Measurements from ENCODE around the gene FOXD2.

Gene FOXD2

GRCh38 chr1:47405697-47406096 is 32.1 kb upstream of the FOXD2 start:
- DNase-seq (ENCODE audit: low spot score) = no peak
- in situ Hi-C loops (cut with MboI; ENCODE audit: low sequenced_read_pairs, unreplicated experiment) = no loop called here
- no peak for TF ChIP-seq CTCF (IDR thresholded peaks at IDR 0.05; ENCODE audit: borderline replicate concordance, control extremely low read depth, extremely low read depth, insufficient read depth, missing control alignments)

GRCh38 chr1:47406966-47407365 is 30.9 kb upstream of the FOXD2 start:
- no peak for DNase-seq (ENCODE audit: low spot score)
- no peak for TF ChIP-seq CTCF (IDR thresholded peaks at IDR 0.05; ENCODE audit: borderline replicate concordance, control extremely low read depth, extremely low read depth, insufficient read depth, missing control alignments)
- in situ Hi-C loops (cut with MboI; ENCODE audit: low sequenced_read_pairs, unreplicated experiment) = no loop called here

GRCh38 chr1:47407481-47407880 is 30.4 kb upstream of the FOXD2 start:
- no peak for DNase-seq (ENCODE audit: low spot score)
- in situ Hi-C loops (cut with MboI; ENCODE audit: low sequenced_read_pairs, unreplicated experiment) = no loop called here
- no peak for TF ChIP-seq CTCF (IDR thresholded peaks at IDR 0.05; ENCODE audit: borderline replicate concordance, control extremely low read depth, extremely low read depth, insufficient read depth, missing control alignments)

GRCh38 chr1:47409311-47410067 is 28.4 kb upstream of the FOXD2 start:
- TF ChIP-seq CTCF (IDR thresholded peaks at IDR 0.05; ENCODE audit: borderline replicate concordance, control extremely low read depth, extremely low read depth, insufficient read depth, missing control alignments) = no peak
- no peak for DNase-seq (ENCODE audit: low spot score)
- in situ Hi-C loops (cut with MboI; ENCODE audit: low sequenced_read_pairs, unreplicated experiment) = no loop called here

GRCh38 chr1:47410068-47410455 is 27.8 kb upstream of the FOXD2 start:
- in situ Hi-C loops (cut with MboI; ENCODE audit: low sequenced_read_pairs, unreplicated experiment) = no loop called here

GRCh38 chr1:47411436-47411835 is 26.4 kb upstream of the FOXD2 start:
- no peak for DNase-seq (ENCODE audit: low spot score)
- in situ Hi-C loops (cut with MboI; ENCODE audit: low sequenced_read_pairs, unreplicated experiment) = no loop called here
- TF ChIP-seq CTCF (IDR thresholded peaks at IDR 0.05; ENCODE audit: borderline replicate concordance, control extremely low read depth, extremely low read depth, insufficient read depth, missing control alignments) = no peak

More at GRCh38 chr1:47410068-47410455, 27.8 kb upstream of the FOXD2 start:
- no peak for TF ChIP-seq CTCF (IDR thresholded peaks at IDR 0.05; ENCODE audit: borderline replicate concordance, control extremely low read depth, extremely low read depth, insufficient read depth, missing control alignments)
- no peak for DNase-seq (ENCODE audit: low spot score)

Data from GM13976 (cell line).